Measurements from ENCODE around the gene LLPH.

Gene LLPH

GRCh38 chr12:66141299-66141698 lies 10.7 kb upstream of the LLPH start:
- no peak for DNase-seq

GRCh38 chr12:66140731-66141130 lies 10.2 kb upstream of the LLPH start:
- DNase-seq: no peak

- DNase-seq: no peak
These were observed 8.8 kb upstream of the LLPH start for GRCh38 chr12:66139328-66139727.

- DNase-seq: no peak
These were observed 7.4 kb upstream of the LLPH start for GRCh38 chr12:66137937-66138336.

- no peak for DNase-seq
These were observed 1.9 kb upstream of the LLPH start for GRCh38 chr12:66132408-66132807.

GRCh38 chr12:66131067-66131688 lies 628 bp upstream of the LLPH start:
- no peak for DNase-seq

- no peak for DNase-seq
These were observed 650 bp downstream of the LLPH start for GRCh38 chr12:66129934-66130266.

- no peak for DNase-seq
These were observed 2.9 kb downstream of the LLPH start for GRCh38 chr12:66127650-66128049.

- DNase-seq: no peak
These were observed 10.1 kb downstream of the LLPH start for GRCh38 chr12:66120477-66120876.

GRCh38 chr12:66119870-66120241 lies 10.7 kb downstream of the LLPH start:
- no peak for DNase-seq

- DNase-seq: no peak
These were observed 11.2 kb downstream of the LLPH start for GRCh38 chr12:66119229-66119869.

- no peak for DNase-seq
These were observed 12.2 kb downstream of the LLPH start for GRCh38 chr12:66118240-66118891.

- DNase-seq: no peak
These were observed 13.3 kb downstream of the LLPH start for GRCh38 chr12:66117242-66117641.

GRCh38 chr12:66115071-66115600 lies 15.4 kb downstream of the LLPH start:
- DNase-seq: no peak

GRCh38 chr12:66113471-66113870 lies 17.1 kb downstream of the LLPH start:
- no peak for DNase-seq

GRCh38 chr12:66111605-66112004 lies 18.9 kb downstream of the LLPH start:
- DNase-seq: no peak

- no peak for DNase-seq
These were observed 21.5 kb downstream of the LLPH start for GRCh38 chr12:66109056-66109455.

- DNase-seq: no peak
These were observed 22.2 kb downstream of the LLPH start for GRCh38 chr12:66108386-66108785.

- DNase-seq: peak; percentile 23
These were observed 23.1 kb downstream of the LLPH start for GRCh38 chr12:66107451-66107915.

- DNase-seq: no peak
These were observed 27.3 kb downstream of the LLPH start for GRCh38 chr12:66103016-66103913.

- DNase-seq: no peak
These were observed 37.8 kb downstream of the LLPH start for GRCh38 chr12:66092559-66093269.

- no peak for DNase-seq
These were observed 40.4 kb downstream of the LLPH start for GRCh38 chr12:66090157-66090556.

All from T-helper 9 cell (primary cell).